Sigmoid colon (tissue), 7 donors: Measurements from ENCODE around the gene QRICH1. TPM values are rescaled to one million over a fixed set of nuclear protein-coding genes. Genes with fewer than 3 reads are reported as not detected.
A peak's percentile ranks its signal among the peaks of the same experiment; 100 is the strongest.

ENCODE experiments used
- DNase-seq: peaks from one replicate; pipeline ENCODE4 v3.0.0-alpha.2; 2019
- H3K27ac ChIP-seq, 4 donors: fragments of 200-600 bp; sonication (generic); one replicate each; pipeline ENCODE4 v1.5.1; 2016 to 2019; ENCODE audit warnings: mild to moderate bottlenecking in 1 of 4
- H3K27me3 ChIP-seq, 3 donors: fragments of 200-600 bp; sonication (generic); one replicate each; pipeline ENCODE4 v1.5.1; 2019; ENCODE audit warnings: mild to moderate bottlenecking in 1 of 3
- H3K36me3 ChIP-seq, 4 donors: fragments of 200-600 bp; sonication (generic); one replicate each; pipeline ENCODE4 v1.5.1; 2016 to 2019
- H3K4me1 ChIP-seq, 4 donors: fragments of 200-600 bp; sonication (generic); one replicate each; pipeline ENCODE4 v1.5.1; 2017 to 2019
- H3K4me3 ChIP-seq, 4 donors: fragments of 200-600 bp; sonication (generic); one replicate each; pipeline ENCODE4 v1.5.1; 2017 to 2019; ENCODE audit warnings: mild to moderate bottlenecking in 2 of 4, moderate library complexity in 1 of 4
- H3K9me3 ChIP-seq, 4 donors: fragments of 200-600 bp in 3 of 4; sonication (generic) in 3 of 4; one replicate each; pipeline versions ENCODE4 v1.5.1 to v1.6.1; 2013 to 2019
- CTCF ChIP-seq, 4 experiments: fragments of 450-650 bp in 3 of 4; fragments of 200-600 bp in 1 of 4; IDR thresholded peaks; one replicate each; pipeline ENCODE4 v1.5.1; 2016 to 2019; ENCODE audit warnings: antibody characterized with exemption in 4 of 4, mild to moderate bottlenecking in 3 of 4, moderate library complexity in 2 of 4
- EP300 ChIP-seq, 4 donors: sonication (generic); formaldehyde crosslinking; IDR thresholded peaks; one replicate each; pipeline ENCODE4 v1.6.1; 2017; ENCODE audit warnings: antibody characterized with exemption in 4 of 4
- POLR2A ChIP-seq, 2 donors: fragments of 450-650 bp; IDR thresholded peaks; one replicate each; pipeline ENCODE4 v1.6.1; 2016; ENCODE audit warnings: antibody characterized with exemption in 2 of 2, mild to moderate bottlenecking in 2 of 2, moderate library complexity in 2 of 2
- POLR2AphosphoS5 ChIP-seq, 4 donors: sonication (generic); formaldehyde crosslinking; IDR thresholded peaks; one replicate each; pipeline ENCODE4 v1.6.1; 2017; ENCODE audit warnings: antibody characterized with exemption in 4 of 4
- WGBS, 2 donors: extraction: QIAGEN DNeasy Blood & Tissue Kit; methylation state at CpG; one replicate each; pipeline ENCODE4 v1.1.7; 2013; 5-methylcytosine and 5-hydroxymethylcytosine counted together
- intact Hi-C: fragments of 100-400 bp; cut with DNase I; formaldehyde crosslinking; loops from one replicate; pipeline ENCODE4 v1.15.1; 2023
- polyA plus RNA-seq, 3 donors: library from polyadenylated mRNA; stranded (reverse); fragments of 200-250 nt; gene quantifications; one replicate each; pipeline ENCODE4 v1.2.3, GENCODE V29; 2013
- total RNA-seq, 4 donors: library from RNA; depleted of rRNA; stranded (reverse); fragments of >200 nt; gene quantifications; one replicate each; pipeline ENCODE4 v1.1.0, GENCODE V29; 2016
- donor health status: healthy with polysubstance abuse.
- donor health status: Bipolar disorder and iron deficiency.
- donor health status: healthy.

The QRICH1 gene
- total and polyA plus RNA-seq, 7 donors, result 16.8 to 255 (median 68.4) TPM

DNA sequence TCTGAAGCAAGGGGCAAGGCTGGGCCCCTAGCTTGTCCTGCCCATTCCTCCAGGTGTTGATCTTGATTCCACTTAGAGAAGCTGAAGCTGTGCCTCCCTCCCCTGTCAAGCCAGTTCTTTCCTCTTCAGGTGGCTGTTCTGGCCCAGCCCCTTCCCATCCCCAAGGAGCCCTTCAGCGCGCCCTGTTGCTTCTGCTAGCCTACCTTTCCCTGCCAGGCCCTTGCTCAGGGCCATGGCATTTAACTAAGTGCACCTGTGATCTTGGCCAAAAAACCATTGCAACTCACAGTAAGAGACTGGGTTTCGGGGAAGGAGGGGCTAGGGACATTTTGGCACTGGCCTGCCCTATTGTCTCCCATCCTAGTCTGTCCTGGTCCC is 88.6 kb downstream of the QRICH1 start:
- no peak for TF ChIP-seq CTCF (IDR thresholded peaks at IDR 0.05)
- no peak for TF ChIP-seq POLR2A (IDR thresholded peaks at IDR 0.05)
- TF ChIP-seq POLR2AphosphoS5 (IDR thresholded peaks at IDR 0.05), result no peak
- no peak for TF ChIP-seq EP300 (IDR thresholded peaks at IDR 0.05)
- no peaks in the 10 kb centered on the region for H3K27me3 ChIP-seq
- peaks cover 0 to 27% (median 18%) of the 10 kb centered on the region in 4 donors for H3K4me1 ChIP-seq
- DNase-seq, result no peak
- WGBS, 2 donors, result 99% methylated on average over 3 of the region's 3 CpGs
- peaks cover 0 to 3% (median 0%) of the 10 kb centered on the region in 4 donors for H3K36me3 ChIP-seq
- H3K27ac ChIP-seq, result no peak overlapping the region
- no peaks in the 10 kb centered on the region for H3K9me3 ChIP-seq
- H3K4me3 ChIP-seq, result no peak overlapping the region
- intact Hi-C loops, result no loop called here

GRCh38 chr3:49004352-49005302 is 89.2 kb downstream of the QRICH1 start:
- no peak for TF ChIP-seq POLR2AphosphoS5 (IDR thresholded peaks at IDR 0.05)
- TF ChIP-seq CTCF (IDR thresholded peaks at IDR 0.05), result no peak
- no peak for TF ChIP-seq POLR2A (IDR thresholded peaks at IDR 0.05)
- 73 to 87% methylated on average over 16 of the region's 16 CpGs for WGBS, 2 donors
- H3K36me3 ChIP-seq, result peaks cover 0 to 3% (median 0%) of the 10 kb centered on the region in 4 donors
- H3K27me3 ChIP-seq, result no peaks in the 10 kb centered on the region
- no peak overlapping the region for H3K27ac ChIP-seq
- H3K4me1 ChIP-seq, result peaks cover 0 to 27% (median 18%) of the 10 kb centered on the region in 4 donors
- peak; percentile 76 for DNase-seq
- intact Hi-C loops, result no loop called here
- no peaks in the 10 kb centered on the region for H3K9me3 ChIP-seq
- no peak overlapping the region for H3K4me3 ChIP-seq

DNA sequence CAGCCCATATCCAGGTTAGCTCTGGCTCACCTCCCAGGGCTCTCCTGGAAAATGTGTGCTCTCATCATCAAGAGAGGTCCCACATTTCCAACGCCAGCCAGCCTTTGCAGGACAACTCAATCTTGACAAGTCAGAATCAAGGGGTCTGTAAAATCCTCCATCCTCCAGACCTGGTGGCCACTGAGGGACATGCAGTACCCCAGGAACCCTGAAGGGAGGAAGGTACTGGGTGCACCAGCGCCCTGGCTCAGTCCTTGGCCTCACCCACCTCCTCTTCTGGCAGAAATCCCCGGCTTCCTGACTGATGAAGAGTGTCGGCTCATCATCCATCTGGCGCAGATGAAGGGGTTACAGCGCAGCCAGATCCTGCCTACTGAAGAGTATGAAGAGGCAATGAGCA is 92.7 kb downstream of the QRICH1 start:
- no peaks in the 10 kb centered on the region for H3K9me3 ChIP-seq
- intact Hi-C loops, result no loop called here

GRCh38 chr3:48999085-48999858 is 94.6 kb downstream of the QRICH1 start:
- Histone ChIP-seq H3K36me3 (peaks cover 0 to 19% (median 4%) of the 10 kb centered on the region in 4 donors), H3K27me3 (no peaks in the 10 kb centered on the region), H3K4me1 (no peaks in the 10 kb centered on the region), H3K4me3 (no peak overlapping the region), H3K27ac (no peak overlapping the region), H3K9me3 (no peaks in the 10 kb centered on the region)
- intact Hi-C loops, result no loop called here
- no peak for DNase-seq
- no peak for TF ChIP-seq POLR2AphosphoS5 (IDR thresholded peaks at IDR 0.05)
- TF ChIP-seq CTCF (IDR thresholded peaks at IDR 0.05), result no peak
- no peak for TF ChIP-seq EP300 (IDR thresholded peaks at IDR 0.05)
- no peak for TF ChIP-seq POLR2A (IDR thresholded peaks at IDR 0.05)
- WGBS, 2 donors, result 88 to 90% methylated on average over 8 of the region's 8 CpGs

More for the DNA sequence above, 92.7 kb downstream of the QRICH1 start:
- no peak overlapping the region for H3K4me3 ChIP-seq
- H3K27ac ChIP-seq, result no peak overlapping the region
- no peaks in the 10 kb centered on the region for H3K27me3 ChIP-seq
- TF ChIP-seq CTCF (IDR thresholded peaks at IDR 0.05), result no peak
- no peak for TF ChIP-seq POLR2AphosphoS5 (IDR thresholded peaks at IDR 0.05)
- no peak for TF ChIP-seq EP300 (IDR thresholded peaks at IDR 0.05)
- TF ChIP-seq POLR2A (IDR thresholded peaks at IDR 0.05), result no peak
- no peak for DNase-seq
- WGBS, 2 donors, result 92 to 95% methylated on average over 6 of the region's 6 CpGs
- peaks cover 0 to 17% (median 3%) of the 10 kb centered on the region in 4 donors for H3K36me3 ChIP-seq
- H3K4me1 ChIP-seq, result peaks cover 0 to 3% (median 1%) of the 10 kb centered on the region in 4 donors
